Measurements from ENCODE around the gene DOK7.

Gene DOK7

GRCh38 chr4:3463556-3464348, 646 bp downstream of the DOK7 start:
- no peak for DNase-seq (ENCODE audit: low read depth)

- DNase-seq (ENCODE audit: low read depth): no peak
Observed at GRCh38 chr4:3464349-3464905, 1.3 kb downstream of the DOK7 start.

GRCh38 chr4:3464911-3465697, 2.0 kb downstream of the DOK7 start:
- no peak for DNase-seq (ENCODE audit: low read depth)

GRCh38 chr4:3465698-3466671, 2.9 kb downstream of the DOK7 start:
- DNase-seq (ENCODE audit: low read depth): no peak

- DNase-seq (ENCODE audit: low read depth): no peak
Observed at GRCh38 chr4:3466691-3467600, 3.8 kb downstream of the DOK7 start.

- no peak for DNase-seq (ENCODE audit: low read depth)
Observed at GRCh38 chr4:3467601-3468031, 4.5 kb downstream of the DOK7 start.

- no peak for DNase-seq (ENCODE audit: low read depth)
Observed at GRCh38 chr4:3468154-3468553, 5.0 kb downstream of the DOK7 start.

- no peak for DNase-seq (ENCODE audit: low read depth)
Observed at GRCh38 chr4:3468804-3469203, 5.7 kb downstream of the DOK7 start.

GRCh38 chr4:3469386-3470243, 6.5 kb downstream of the DOK7 start:
- no peak for DNase-seq (ENCODE audit: low read depth)

- no peak for DNase-seq (ENCODE audit: low read depth)
Observed at GRCh38 chr4:3470244-3471097, 7.4 kb downstream of the DOK7 start.

- no peak for DNase-seq (ENCODE audit: low read depth)
Observed at GRCh38 chr4:3471098-3471760, 8.1 kb downstream of the DOK7 start.

- no peak for DNase-seq (ENCODE audit: low read depth)
Observed at GRCh38 chr4:3471886-3472285, 8.8 kb downstream of the DOK7 start.

GRCh38 chr4:3472411-3473141, 9.5 kb downstream of the DOK7 start:
- no peak for DNase-seq (ENCODE audit: low read depth)

GRCh38 chr4:3473181-3473950, 10.3 kb downstream of the DOK7 start:
- DNase-seq (ENCODE audit: low read depth): no peak

GRCh38 chr4:3473996-3474765, 11.1 kb downstream of the DOK7 start:
- DNase-seq (ENCODE audit: low read depth): no peak
